Measurements from ENCODE around the gene BSCL2. TPM values are rescaled to one million over a fixed set of nuclear protein-coding genes. Genes with fewer than 3 reads are reported as not detected.

BSCL2 gene
- total and polyA plus RNA-seq, 2 of the 13 experiments (the other 11 are each of a cell fraction or from before 2014, with no cell fraction given), result 19.5 to 21.1 TPM

DNA sequence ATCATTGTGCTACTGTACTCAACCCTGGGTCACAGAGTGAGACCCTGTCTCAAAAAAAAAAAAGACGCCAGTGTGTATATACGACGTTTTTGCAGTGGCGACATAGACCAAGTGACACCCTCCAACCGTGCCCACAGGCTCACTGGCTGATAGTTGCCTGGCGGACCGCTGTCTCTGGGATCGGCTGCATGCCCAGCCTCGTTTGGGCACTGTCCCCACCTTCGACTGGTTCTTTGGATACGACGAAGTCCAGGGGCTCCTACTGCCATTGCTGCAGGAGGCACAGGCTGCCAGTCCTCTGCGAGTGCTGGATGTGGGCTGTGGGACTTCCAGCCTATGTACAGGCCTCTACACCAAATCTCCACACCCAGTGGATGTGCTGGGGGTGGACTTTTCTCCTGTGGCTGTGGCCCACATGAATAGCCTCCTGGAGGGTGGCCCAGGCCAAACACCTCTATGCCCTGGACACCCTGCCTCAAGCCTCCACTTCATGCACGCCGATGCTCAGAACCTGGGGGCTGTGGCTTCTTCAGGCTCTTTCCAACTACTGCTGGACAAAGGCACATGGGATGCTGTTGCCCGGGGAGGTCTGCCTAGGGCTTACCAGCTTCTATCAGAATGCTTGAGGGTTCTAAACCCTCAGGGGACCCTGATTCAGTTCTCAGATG is 40.8 kb downstream of the BSCL2 start (continued):
- TF ChIP-seq, protein P1, sequence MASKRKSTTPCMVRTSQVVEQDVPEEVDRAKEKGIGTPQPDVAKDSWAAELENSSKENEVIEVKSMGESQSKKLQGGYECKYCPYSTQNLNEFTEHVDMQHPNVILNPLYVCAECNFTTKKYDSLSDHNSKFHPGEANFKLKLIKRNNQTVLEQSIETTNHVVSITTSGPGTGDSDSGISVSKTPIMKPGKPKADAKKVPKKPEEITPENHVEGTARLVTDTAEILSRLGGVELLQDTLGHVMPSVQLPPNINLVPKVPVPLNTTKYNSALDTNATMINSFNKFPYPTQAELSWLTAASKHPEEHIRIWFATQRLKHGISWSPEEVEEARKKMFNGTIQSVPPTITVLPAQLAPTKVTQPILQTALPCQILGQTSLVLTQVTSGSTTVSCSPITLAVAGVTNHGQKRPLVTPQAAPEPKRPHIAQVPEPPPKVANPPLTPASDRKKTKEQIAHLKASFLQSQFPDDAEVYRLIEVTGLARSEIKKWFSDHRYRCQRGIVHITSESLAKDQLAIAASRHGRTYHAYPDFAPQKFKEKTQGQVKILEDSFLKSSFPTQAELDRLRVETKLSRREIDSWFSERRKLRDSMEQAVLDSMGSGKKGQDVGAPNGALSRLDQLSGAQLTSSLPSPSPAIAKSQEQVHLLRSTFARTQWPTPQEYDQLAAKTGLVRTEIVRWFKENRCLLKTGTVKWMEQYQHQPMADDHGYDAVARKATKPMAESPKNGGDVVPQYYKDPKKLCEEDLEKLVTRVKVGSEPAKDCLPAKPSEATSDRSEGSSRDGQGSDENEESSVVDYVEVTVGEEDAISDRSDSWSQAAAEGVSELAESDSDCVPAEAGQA (IDR thresholded peaks at IDR 0.05; ENCODE audit: low read depth), result no peak
- TF ChIP-seq, protein P1 (CRISPR knock-in tag; IDR thresholded peaks at IDR 0.05; ENCODE audit: borderline replicate concordance), result no peak
- TF ChIP-seq SRSF1 (optimal IDR thresholded peaks at IDR 0.05; ENCODE audit: low read depth, low read length), result peak; percentile 43
- TF ChIP-seq POLR2A (IDR thresholded peaks at IDR 0.05; ENCODE audit: insufficient read depth in 1 of 2, low read depth in 2 of 2, low read length in 2 of 2), result peak; percentile 52 to 56; a peak in 3 of 4 replicates
- no peak for TF ChIP-seq THAP11 (CRISPR knock-in tag; IDR thresholded peaks at IDR 0.05)
- TF ChIP-seq, protein P2, sequence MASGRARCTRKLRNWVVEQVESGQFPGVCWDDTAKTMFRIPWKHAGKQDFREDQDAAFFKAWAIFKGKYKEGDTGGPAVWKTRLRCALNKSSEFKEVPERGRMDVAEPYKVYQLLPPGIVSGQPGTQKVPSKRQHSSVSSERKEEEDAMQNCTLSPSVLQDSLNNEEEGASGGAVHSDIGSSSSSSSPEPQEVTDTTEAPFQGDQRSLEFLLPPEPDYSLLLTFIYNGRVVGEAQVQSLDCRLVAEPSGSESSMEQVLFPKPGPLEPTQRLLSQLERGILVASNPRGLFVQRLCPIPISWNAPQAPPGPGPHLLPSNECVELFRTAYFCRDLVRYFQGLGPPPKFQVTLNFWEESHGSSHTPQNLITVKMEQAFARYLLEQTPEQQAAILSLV (CRISPR knock-in tag; IDR thresholded peaks at IDR 0.05; ENCODE audit: borderline replicate concordance), result no peak
- TF ChIP-seq PHF20 (CRISPR knock-in tag; IDR thresholded peaks at IDR 0.05), result peak; percentile 26; the same call in 1 of the 2 replicates
- TF ChIP-seq MYC (CRISPR knock-in tag; IDR thresholded peaks at IDR 0.05; ENCODE audit: borderline replicate concordance), result 0 out of 2 replicates have a peak, but pooled peaks have one; percentile 22
- TF ChIP-seq ZFP36L2 (CRISPR knock-in tag; IDR thresholded peaks at IDR 0.05), result no peak
- TF ChIP-seq, protein P3, sequence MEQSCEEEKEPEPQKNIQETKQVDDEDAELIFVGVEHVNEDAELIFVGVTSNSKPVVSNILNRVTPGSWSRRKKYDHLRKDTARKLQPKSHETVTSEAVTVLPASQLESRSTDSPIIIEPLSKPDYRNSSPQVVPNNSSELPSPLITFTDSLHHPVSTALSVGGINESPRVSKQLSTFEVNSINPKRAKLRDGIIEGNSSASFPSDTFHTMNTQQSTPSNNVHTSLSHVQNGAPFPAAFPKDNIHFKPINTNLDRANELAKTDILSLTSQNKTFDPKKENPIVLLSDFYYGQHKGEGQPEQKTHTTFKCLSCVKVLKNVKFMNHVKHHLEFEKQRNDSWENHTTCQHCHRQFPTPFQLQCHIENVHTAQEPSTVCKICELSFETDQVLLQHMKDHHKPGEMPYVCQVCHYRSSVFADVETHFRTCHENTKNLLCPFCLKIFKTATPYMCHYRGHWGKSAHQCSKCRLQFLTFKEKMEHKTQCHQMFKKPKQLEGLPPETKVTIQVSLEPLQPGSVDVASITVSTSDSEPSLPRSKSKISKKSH (CRISPR knock-in tag; IDR thresholded peaks at IDR 0.05; ENCODE audit: borderline replicate concordance), result peak; percentile 64; the same call in 1 of the 2 replicates
- TF ChIP-seq FOXM1 (CRISPR knock-in tag; IDR thresholded peaks at IDR 0.05), result no peak
- TF ChIP-seq, protein P4, sequence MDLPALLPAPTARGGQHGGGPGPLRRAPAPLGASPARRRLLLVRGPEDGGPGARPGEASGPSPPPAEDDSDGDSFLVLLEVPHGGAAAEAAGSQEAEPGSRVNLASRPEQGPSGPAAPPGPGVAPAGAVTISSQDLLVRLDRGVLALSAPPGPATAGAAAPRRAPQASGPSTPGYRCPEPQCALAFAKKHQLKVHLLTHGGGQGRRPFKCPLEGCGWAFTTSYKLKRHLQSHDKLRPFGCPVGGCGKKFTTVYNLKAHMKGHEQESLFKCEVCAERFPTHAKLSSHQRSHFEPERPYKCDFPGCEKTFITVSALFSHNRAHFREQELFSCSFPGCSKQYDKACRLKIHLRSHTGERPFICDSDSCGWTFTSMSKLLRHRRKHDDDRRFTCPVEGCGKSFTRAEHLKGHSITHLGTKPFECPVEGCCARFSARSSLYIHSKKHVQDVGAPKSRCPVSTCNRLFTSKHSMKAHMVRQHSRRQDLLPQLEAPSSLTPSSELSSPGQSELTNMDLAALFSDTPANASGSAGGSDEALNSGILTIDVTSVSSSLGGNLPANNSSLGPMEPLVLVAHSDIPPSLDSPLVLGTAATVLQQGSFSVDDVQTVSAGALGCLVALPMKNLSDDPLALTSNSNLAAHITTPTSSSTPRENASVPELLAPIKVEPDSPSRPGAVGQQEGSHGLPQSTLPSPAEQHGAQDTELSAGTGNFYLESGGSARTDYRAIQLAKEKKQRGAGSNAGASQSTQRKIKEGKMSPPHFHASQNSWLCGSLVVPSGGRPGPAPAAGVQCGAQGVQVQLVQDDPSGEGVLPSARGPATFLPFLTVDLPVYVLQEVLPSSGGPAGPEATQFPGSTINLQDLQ (CRISPR knock-in tag; IDR thresholded peaks at IDR 0.05), result no peak
- TF ChIP-seq, protein P5, sequence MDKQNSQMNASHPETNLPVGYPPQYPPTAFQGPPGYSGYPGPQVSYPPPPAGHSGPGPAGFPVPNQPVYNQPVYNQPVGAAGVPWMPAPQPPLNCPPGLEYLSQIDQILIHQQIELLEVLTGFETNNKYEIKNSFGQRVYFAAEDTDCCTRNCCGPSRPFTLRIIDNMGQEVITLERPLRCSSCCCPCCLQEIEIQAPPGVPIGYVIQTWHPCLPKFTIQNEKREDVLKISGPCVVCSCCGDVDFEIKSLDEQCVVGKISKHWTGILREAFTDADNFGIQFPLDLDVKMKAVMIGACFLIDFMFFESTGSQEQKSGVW (CRISPR knock-in tag; IDR thresholded peaks at IDR 0.05; ENCODE audit: borderline replicate concordance), result 0 out of 2 replicates have a peak, but pooled peaks have one; percentile 40

Data from HepG2 (cell line).